NCI-H748 (cell line): ENCODE data around the gene DHRSX.
"Not testable (repeated sequence)": the region's sequence is repeated elsewhere in the genome, so short reads cannot be mapped to it uniquely, and the experiment has no call there.

ENCODE experiments used
- DNase-seq: peaks from one replicate; lab custom pipeline; 2025; ENCODE audit not compliant: unreplicated experiment; lab: John Stamatoyannopoulos, UW

The DHRSX gene

DNA sequence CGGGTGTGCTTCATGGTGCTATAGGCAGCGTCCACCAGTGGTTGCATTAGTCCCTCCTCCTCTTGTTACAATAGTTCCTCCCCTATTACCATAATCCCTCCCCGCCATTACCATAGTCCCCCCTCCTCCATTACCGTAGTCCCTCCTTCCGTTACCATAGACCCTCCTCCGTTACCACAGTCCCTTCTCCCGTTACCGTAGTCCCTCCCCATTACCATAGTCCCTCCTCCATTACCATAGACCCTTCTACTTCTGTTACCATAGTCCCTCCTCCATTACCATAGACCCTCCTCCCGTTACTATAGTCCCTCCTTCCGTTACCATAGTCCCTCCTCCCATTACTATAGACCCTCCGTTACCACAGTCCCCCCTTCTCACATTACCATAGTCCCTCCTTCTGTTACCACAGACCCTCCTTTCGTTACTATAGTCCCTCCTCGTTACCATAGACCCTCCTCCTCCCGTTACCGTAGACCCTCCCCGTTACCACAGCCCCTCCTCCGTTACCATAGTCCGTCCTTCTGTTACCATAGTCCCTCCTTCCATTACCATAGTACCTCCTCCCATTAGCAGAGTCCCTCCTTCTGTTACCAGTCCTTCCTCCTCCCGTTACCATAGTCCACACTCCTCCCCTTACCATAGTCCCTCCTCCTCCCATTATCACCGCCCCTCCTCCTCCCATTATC, 129.6 kb downstream of the DHRSX start:
- DNase-seq = no peak

- no peak for DNase-seq
These were observed 130.3 kb downstream of the DHRSX start for GRCh38 chrX:2370456-2370855.

- DNase-seq = no peak
These were observed 131.6 kb downstream of the DHRSX start for GRCh38 chrX:2369206-2369605.

GRCh38 chrX:2360731-2361130, 140.0 kb downstream of the DHRSX start:
- DNase-seq = no peak

DNA sequence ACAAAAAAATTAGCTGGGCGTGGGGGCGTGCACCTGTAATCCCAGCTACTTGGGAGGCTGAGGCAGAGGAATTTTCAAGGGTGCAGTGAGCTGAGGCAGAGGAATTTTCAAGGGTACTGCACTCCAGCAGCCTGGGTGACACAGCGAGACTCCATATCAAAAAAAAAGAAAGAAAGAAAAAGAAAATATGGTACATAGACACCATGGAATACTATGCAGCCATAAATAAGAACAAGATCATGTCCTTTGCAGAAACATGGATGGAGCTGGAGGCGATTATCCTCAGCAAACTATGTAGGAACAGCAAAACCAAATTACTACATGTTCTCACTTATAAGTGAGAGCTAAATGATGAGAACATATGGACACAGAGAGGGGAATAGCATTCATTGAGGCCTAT, 141.3 kb downstream of the DHRSX start:
- DNase-seq = not testable (repeated sequence)

GRCh38 chrX:2351999-2352995, 148.5 kb downstream of the DHRSX start:
- no peak for DNase-seq

DNA sequence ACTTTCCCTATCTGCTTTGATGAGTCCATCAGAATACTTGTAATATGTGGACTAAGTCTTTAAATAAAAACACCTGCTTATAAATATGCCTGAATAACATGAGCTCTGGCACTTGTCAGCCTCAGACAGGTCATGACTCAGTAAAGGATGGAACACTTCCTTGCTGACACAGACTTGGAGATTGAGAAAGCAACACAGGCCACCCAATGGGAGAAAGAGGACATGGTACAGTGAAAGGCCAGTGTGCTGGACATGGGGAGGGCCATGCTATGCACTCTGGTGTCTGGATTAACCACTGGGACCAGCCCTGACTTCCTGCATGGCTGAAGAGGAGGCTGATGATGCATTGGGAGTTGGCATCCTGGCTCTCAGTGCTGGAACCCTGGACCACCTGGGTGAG, 149.5 kb downstream of the DHRSX start:
- no peak for DNase-seq

- not testable (repeated sequence) for DNase-seq
These were observed 150.1 kb downstream of the DHRSX start for GRCh38 chrX:2350703-2351102.

GRCh38 chrX:2350036-2350435, 150.7 kb downstream of the DHRSX start:
- not testable (repeated sequence) for DNase-seq

DNA sequence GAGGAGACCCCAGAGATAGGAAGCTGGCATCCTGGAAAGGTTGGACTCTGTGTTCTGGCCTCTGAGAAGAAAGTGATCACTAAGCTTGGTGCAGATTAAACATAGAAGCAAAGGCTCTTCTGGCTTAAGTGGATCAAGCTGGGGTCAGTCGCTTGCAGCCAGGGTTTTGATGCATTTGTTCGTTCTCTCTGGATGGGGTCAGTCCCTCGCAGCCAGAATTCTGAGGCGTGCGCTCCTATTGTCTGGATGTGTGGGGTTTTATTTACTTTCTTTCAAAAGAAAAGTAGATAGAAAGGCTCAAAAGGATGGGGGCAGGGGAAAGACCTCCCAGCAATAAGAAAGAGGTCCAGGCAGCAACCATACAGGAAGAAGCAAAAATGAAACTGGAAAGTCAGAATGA, 152.6 kb downstream of the DHRSX start:
- no peak for DNase-seq

DNA sequence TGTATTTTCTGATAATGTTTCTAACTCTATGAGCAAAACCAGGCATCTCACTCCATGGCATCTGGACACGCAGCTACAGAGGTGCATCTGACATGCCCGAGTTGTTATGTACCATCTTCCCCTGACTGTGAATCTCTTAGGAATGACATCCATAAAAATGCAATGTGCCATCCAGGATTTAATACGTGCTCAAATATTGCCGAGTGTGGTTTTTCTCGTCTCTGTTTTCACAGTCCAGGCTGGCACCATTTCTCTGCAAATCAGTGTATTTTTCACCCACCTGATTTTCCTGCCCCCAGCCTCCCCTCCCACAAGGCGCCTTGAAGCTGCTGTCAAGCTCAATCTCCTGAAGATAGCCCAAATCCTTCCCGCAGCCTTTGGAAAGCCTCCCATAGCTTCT, 154.6 kb downstream of the DHRSX start:
- DNase-seq = no peak

DNA sequence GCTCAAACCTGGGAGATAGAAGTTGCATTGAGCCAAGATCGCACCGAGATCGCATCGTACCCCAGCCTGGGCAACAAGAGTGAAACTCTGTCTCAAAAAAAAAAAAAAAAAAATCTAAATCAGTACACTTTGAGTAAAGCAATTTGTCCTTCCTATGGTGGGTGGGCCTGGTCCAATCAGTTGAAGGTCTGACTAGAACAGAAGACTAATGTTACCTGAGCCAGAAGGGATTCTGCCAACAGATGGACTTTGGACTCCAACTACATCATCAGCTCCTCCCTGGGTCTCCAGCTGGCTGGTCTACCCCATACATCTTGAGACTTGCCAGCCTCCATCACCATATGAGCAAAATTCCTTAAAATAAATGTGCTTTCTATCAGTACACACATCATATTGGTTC, 155.2 kb downstream of the DHRSX start:
- no peak for DNase-seq

DNA sequence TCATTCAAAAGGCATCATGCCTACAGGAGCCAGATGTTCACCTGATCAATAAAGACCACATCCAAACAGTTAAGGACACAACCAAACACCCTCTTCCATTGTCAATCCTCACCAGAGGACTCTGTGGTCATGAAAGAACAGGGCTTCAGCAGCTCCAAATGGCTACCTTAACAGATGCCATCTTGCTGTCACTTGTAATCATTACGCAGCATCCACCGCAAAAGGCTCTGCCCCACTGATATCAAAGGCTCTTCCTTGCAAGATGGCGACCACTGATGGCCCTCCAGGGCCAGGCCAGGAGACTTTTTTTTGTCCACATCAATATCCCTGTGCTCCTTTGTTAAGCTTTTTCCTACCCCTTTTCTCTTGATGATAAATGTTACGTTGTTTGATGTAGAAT, 157.4 kb downstream of the DHRSX start:
- DNase-seq = no peak

DNA sequence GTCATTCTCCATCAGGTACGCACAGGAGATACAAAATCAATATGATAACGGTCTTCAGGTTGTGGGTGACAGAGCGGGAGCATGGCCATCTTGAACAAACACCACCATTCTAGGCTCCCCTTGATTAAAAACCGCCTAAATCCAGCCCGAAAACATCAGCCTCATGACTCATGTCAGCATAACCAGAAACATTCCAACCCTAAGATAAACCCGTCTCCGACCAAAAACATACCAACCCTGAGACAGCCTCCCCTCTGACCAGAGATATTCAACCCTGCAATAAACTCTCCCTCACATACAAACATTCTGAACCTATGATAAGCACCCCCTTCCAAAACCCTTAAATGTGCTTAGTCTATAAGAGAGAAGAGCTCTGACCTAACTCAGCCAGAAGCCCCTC, 157.9 kb downstream of the DHRSX start:
- no peak for DNase-seq

- no peak for DNase-seq
These were observed 158.5 kb downstream of the DHRSX start for GRCh38 chrX:2342281-2342688.

GRCh38 chrX:2340991-2341390, 159.8 kb downstream of the DHRSX start:
- no peak for DNase-seq

DNA sequence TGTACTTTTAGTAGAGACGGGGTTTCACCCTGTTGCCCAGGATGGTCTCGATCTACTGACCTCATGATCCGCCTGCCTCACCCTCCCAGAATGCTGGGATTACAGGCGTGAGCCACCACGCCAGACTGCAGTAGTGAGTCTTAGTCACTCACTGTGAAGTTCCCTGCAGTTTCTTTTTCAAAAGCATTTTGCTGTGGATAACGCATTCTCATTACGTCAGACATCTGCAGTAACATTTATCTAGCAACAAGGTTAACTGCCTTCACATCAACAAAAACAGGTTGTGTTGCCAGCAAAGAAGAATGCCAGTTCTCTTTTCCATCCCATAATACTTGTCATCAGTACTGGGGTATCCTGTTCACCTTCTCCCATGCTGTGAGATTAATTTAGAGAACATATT, 164.6 kb downstream of the DHRSX start:
- DNase-seq = no peak

- no peak for DNase-seq
These were observed 166.5 kb downstream of the DHRSX start for GRCh38 chrX:2334237-2334636.

DNA sequence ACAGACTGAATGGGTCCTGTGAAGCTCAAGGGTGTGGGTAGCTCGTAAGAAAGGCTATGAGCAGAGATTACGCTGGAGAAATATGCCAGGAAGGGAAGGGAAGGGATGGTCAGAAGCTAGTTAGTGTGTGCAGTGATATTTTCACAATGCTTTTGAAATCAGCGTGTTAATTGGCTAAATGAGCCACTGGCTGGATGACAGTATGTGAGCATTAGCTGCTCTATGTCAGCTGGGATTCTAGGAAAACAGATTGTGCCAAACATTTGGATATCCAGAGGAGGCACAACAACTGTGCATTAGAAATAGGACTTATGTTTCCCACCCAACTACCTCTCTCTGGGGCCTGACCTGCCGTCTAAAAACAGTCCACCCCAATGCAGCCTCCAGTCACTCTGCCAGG, 168.5 kb downstream of the DHRSX start:
- DNase-seq = no peak

GRCh38 chrX:2330910-2331309, 169.9 kb downstream of the DHRSX start:
- no peak for DNase-seq

DNA sequence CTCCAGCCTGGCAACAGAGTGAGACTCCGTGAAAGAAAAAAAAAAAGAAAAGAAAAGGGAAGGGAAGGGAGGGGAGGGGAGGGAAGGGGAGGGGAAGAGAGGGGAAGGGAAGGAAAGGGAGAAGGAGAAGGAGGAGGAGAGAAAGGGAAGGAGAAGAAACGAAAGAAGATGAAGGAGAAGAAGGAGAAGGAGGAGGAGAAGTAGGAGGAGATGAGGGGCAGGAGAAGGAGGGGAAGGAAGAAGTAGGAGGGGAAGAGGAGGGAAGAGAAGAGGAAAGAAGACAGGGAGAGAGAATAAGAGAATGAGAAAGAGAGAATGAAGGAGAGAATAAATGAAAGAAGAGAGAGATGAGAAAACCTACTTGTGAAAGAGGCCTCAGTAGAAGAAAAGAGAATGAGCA, 170.3 kb downstream of the DHRSX start:
- DNase-seq = no peak

GRCh38 chrX:2327423-2327822, 173.4 kb downstream of the DHRSX start:
- no peak for DNase-seq
